GM19238 (cell line): ENCODE results near the gene CAMTA2.
A peak's percentile ranks its signal among the peaks of the same experiment; 100 is the strongest.

Experiments used
- DNase-seq: peaks from one replicate; pipeline ENCODE4 v3.0.0; 2011; ENCODE audit warnings: low spot score; ENCODE audit not compliant: insufficient read length

CAMTA2 gene

GRCh38 chr17:5002121-5002788 lies 14.8 kb upstream of the CAMTA2 start:
- no peak for DNase-seq

- no peak for DNase-seq
Observed at GRCh38 chr17:5000237-5000639, 12.8 kb upstream of the CAMTA2 start.

GRCh38 chr17:4999430-5000093 lies 12.1 kb upstream of the CAMTA2 start:
- DNase-seq: no peak

- no peak for DNase-seq
Observed at GRCh38 chr17:4998732-4999429, 11.4 kb upstream of the CAMTA2 start.

GRCh38 chr17:4998027-4998731 lies 10.7 kb upstream of the CAMTA2 start:
- DNase-seq: no peak

GRCh38 chr17:4997302-4998026 lies 10.0 kb upstream of the CAMTA2 start, which contains the start of the genes INCA1 and KIF1C:
Gene INCA1, minus strand, starts transcription at chr17:4997522. Its CDS starts 3,085 bp downstream, at chr17:4994437.
Gene KIF1C, plus strand, starts transcription at chr17:4997950. Its CDS starts 2,297 bp downstream, at chr17:5000247.
- DNase-seq: peak; percentile 98

- no peak for DNase-seq
Observed at GRCh38 chr17:4994081-4994595, 6.7 kb upstream of the CAMTA2 start.

GRCh38 chr17:4987767-4988567 lies 492 bp upstream of the CAMTA2 start:
- no peak for DNase-seq

GRCh38 chr17:4986403-4986802 lies 1.1 kb downstream of the CAMTA2 start:
- no peak for DNase-seq

GRCh38 chr17:4982305-4982704 lies 5.2 kb downstream of the CAMTA2 start:
- no peak for DNase-seq

GRCh38 chr17:4980644-4981216 lies 6.7 kb downstream of the CAMTA2 start:
- DNase-seq: no peak

GRCh38 chr17:4978726-4979125 lies 8.7 kb downstream of the CAMTA2 start:
- no peak for DNase-seq

- DNase-seq: no peak
Observed at GRCh38 chr17:4974115-4974670, 13.3 kb downstream of the CAMTA2 start.

GRCh38 chr17:4973256-4974114 lies 14.0 kb downstream of the CAMTA2 start:
- no peak for DNase-seq

GRCh38 chr17:4972752-4973151 lies 14.7 kb downstream of the CAMTA2 start:
- no peak for DNase-seq

GRCh38 chr17:4972322-4972721 lies 15.2 kb downstream of the CAMTA2 start:
- no peak for DNase-seq

- no peak for DNase-seq
Observed at GRCh38 chr17:4971826-4972225, 15.6 kb downstream of the CAMTA2 start.

- no peak for DNase-seq
Observed at GRCh38 chr17:4970273-4970672, 17.2 kb downstream of the CAMTA2 start.
